ENCODE data around the gene EVI5L.

EVI5L gene

GRCh38 chr19:7908742-7909461 is 78.9 kb downstream of the EVI5L start:
- DNase-seq (ENCODE audit: insufficient read length, low spot score) (no peak), FAIRE-seq (no peak)

- DNase-seq (ENCODE audit: insufficient read length, low spot score) (no peak), FAIRE-seq (no peak)
Observed at GRCh38 chr19:7909471-7910067, 79.6 kb downstream of the EVI5L start.

GRCh38 chr19:7910321-7911161 is 80.5 kb downstream of the EVI5L start:
- FAIRE-seq (no peak), DNase-seq (ENCODE audit: insufficient read length, low spot score) (no peak)

DNA sequence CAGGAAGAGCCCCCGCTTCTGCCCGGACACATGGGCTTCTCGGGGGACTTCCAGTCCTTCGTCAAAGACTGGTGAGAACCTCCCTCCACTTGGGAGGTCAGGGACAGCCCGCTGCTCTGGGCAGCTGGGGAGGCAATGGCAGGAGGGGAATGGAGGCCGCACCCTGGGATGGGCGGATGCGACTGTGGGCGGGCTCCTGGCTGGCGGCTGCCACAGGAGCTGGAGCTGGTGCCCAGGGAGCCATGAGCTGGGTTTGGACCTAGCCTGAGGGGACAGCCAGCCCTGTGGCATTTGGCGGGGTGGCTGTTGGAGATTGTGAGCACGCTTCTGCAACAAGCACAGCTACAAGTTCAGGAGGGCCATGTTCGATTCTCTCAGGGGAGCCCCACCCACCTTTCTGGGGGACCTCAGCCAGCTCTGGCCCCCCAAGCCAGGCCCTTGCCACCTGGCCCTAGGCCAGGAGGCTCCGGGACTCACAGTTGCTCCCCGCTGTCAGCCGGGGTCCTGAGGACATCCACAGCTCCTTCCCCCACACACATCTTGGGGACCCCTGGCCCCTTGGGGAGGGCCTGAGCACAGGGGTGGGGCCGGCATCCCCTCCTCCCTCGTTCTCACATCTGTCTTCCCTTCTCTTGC is 81.6 kb downstream of the EVI5L start:
- no peak for FAIRE-seq
- DNase-seq (ENCODE audit: insufficient read length, low spot score): no peak

DNA sequence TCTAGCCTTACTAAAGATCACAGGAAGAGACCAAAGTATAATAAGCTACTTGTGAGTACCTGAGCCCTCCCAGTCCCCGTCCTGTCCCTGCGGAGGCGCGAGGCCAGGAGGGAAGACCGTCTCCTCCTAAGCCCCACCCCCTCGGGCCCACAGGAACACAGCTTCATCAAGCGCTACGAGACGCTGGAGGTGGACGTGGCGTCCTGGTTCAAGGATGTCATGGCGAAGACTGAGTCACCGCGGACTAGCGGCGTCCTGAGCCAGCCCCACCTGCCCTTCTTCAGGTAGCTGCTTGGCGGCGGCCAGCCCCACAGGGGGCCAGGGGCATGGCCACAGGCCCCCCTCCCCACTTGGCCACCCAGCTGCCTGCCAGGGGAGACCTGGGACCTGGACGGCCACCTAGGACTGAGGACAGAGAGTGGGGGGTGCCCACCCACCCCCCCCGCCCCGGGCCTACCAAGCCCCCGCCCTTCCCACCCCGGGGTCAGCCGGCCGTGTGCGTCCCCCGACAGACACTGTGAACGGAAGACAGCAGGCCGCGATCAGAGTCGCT is 82.2 kb downstream of the EVI5L start:
- FAIRE-seq: no peak
- no peak for DNase-seq (ENCODE audit: insufficient read length, low spot score)

GRCh38 chr19:7912697-7913564 is 82.9 kb downstream of the EVI5L start:
- FAIRE-seq (no peak), DNase-seq (ENCODE audit: insufficient read length, low spot score) (no peak)

DNA sequence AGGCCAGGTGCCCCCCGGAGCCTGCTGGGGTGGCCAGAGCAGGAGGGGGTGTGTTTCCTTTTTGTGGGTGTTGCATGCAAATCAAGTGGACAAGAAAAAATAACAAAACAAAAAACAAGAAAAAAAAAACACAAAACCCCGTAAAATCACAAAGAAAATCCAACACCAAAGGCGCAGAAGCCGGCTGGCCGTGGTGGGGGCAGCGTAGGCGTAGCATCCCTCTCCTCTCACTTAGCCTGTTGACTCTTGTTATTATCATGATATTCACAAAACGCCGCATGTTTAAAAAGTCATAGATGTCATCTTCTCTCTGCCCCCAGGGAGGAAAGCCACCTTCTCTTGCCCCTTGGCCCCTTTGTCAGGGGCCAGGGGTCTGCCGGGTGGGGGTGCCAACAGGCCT is 83.6 kb downstream of the EVI5L start:
- DNase-seq (ENCODE audit: insufficient read length, low spot score) (no peak), FAIRE-seq (no peak)

GRCh38 chr19:7914099-7914498 is 84.1 kb downstream of the EVI5L start:
- DNase-seq (ENCODE audit: insufficient read length, low spot score): no peak
- FAIRE-seq: no peak
